Measurements from ENCODE around the gene TMEM156. TPM values are rescaled to one million over a fixed set of nuclear protein-coding genes. Genes with fewer than 3 reads are reported as not detected.
"Not testable (repeated sequence)": the region's sequence is repeated elsewhere in the genome, so short reads cannot be mapped to it uniquely, and the experiment has no call there.

TMEM156 gene
- polyA plus RNA-seq, 3 donors, result 0.25 to 0.28 TPM; not detected in 1

- peak overlapping the region; percentile 65 for H3K27ac ChIP-seq (ENCODE audit: low read depth, low read length)
- 1 to 2% (median 1%) methylated on average over 46 to 82 of the region's 82 CpGs for WGBS, 3 donors
These were observed 13.0 kb upstream of the TMEM156 start for GRCh38 chr4:39044956-39045826.

DNA sequence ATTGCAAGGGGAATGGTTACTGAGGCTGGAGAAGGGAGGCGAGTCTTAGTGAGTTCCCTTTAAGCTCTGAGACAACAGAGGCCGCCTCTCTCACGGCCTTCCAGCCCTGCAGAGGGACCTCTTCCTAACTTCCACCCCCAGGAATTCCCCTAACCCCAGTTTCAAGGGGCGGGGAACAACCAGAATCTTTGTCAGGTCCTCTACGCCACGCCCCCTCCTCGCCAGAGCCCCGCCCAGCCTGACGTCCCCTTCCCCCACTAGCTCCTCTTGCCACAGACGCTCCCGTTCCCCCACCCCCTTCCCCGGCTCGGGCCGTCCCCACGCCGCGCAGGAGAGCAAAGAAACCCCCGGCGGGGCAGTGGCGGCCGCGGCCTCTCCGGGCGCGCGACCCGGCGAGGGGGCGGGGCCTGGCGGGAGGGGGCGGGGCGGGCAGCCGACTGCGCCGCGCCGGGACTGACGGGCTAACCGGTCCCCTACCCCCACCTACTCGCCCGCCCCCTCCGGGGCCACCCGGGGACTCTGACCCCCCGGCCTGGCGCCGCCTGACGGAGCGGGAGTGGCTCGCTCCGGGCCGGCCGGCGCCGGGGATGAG is 12.3 kb upstream of the TMEM156 start:
- peak overlapping the region; percentile 65 for H3K27ac ChIP-seq (ENCODE audit: low read depth, low read length)
- 0 to 1% (median 1%) methylated on average over 30 to 53 of the region's 54 CpGs for whole genome bisulfite sequencing, 3 donors

DNA sequence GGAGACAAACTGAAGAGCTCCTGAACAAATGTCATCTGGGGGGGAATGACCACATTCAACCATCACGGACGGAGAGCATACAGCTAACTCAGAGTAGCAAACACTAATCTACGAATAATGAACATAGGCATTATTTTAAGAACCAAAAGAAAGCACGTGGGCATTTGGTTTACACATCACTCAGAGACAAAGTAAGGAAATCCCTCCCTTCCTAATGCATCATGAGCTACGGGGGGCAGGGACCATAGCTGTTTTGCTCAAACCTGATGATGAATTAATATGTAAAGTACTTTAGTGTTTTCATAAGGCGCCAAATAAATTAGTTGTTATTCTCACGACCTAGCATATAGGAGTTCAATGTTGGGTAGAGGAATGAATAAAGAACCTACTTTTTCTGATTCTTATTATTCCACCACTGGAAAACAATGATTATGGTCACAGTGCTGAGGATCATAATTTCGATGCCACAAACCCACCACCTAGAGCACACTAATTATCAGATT is 11.7 kb upstream of the TMEM156 start:
- H3K27ac ChIP-seq (ENCODE audit: low read depth, low read length), result peak overlapping the region; percentile 23
- whole genome bisulfite sequencing, 3 donors, result 11 to 13% (median 12%) methylated on average over 8 of the region's 8 CpGs

DNA sequence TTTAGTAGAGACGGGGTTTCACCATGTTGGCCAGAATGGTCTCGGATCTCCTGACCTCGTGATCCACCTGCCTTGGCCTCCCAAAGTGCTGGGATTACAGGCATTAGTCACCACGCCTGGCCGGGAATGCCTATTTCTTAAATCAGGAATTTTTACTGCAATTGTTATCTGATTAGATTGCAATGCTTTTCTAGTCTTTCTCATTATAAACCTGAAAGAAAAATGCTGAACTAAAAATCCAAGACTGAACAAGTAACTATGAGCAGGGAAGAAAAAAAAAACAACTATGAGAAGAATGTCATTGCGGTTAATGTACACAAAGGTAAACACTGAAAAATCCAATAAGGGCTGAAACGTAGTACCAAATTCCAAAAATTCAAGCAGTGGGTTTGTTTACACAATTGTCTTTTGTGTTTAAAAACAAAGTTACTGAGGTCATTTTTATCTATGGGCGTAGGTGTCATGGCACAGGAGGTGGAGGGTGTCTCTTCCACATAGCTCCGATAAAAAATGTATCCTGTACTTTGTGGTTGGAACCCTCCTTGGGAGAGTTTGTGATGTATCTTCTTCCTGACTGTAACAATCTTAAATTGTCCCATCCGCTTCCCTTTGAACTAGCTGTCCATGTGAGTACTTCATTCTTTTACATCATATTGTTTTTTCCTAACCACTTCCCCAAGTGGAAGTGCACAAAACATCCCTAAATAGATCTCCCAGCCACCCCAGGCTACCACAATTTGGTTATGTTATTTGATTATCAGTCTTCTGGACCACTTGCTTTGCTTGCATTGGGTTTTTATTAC is 11.1 kb upstream of the TMEM156 start:
- WGBS, 3 donors, result 54 to 62% (median 61%) methylated on average over 10 of the region's 10 CpGs
- peak overlapping the region; percentile 23 for H3K27ac ChIP-seq (ENCODE audit: low read depth, low read length)

GRCh38 chr4:39042366-39042765 is 10.2 kb upstream of the TMEM156 start:
- 58 to 98% (median 90%) methylated on average over 1 of the region's 1 CpG for WGBS, 3 donors
- no peak overlapping the region for H3K27ac ChIP-seq (ENCODE audit: low read depth, low read length)

GRCh38 chr4:39039108-39039507 is 6.9 kb upstream of the TMEM156 start:
- 85 to 95% (median 94%) methylated on average over 3 of the region's 3 CpGs for WGBS, 3 donors
- H3K27ac ChIP-seq (ENCODE audit: low read depth, low read length), result no peak overlapping the region

- no peak overlapping the region for H3K27ac ChIP-seq (ENCODE audit: low read depth, low read length)
- 65 to 80% (median 77%) methylated on average over 3 of the region's 3 CpGs for WGBS, 3 donors
These were observed 5.7 kb upstream of the TMEM156 start for GRCh38 chr4:39037941-39038340.

- WGBS, 3 donors, result 86 to 94% (median 86%) methylated on average over 4 of the region's 4 CpGs
- H3K27ac ChIP-seq (ENCODE audit: low read depth, low read length), result no peak overlapping the region
These were observed 5.2 kb upstream of the TMEM156 start for GRCh38 chr4:39037491-39037825.

DNA sequence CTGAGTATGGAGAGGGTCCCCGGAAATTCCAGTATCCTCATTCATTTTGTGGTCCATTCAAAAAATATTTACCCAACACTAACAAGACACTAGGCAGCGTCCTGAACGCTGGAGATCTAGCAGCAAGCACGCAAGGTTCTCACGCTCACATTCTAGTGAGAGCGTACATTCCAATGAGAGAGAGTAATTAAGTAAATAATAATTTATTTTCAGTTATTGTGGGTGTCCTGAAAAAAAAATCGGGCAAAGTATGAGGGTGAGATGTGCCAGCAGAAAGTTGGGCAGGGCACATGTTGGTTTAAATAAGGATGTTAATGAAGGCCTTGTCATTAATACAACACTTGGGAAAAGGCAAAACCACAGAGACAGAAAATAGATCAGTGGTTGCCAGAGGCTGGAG is 4.0 kb upstream of the TMEM156 start:
- H3K27ac ChIP-seq (ENCODE audit: low read depth, low read length), result no peak overlapping the region
- 67 to 94% (median 93%) methylated on average over 7 of the region's 7 CpGs for WGBS, 3 donors

DNA sequence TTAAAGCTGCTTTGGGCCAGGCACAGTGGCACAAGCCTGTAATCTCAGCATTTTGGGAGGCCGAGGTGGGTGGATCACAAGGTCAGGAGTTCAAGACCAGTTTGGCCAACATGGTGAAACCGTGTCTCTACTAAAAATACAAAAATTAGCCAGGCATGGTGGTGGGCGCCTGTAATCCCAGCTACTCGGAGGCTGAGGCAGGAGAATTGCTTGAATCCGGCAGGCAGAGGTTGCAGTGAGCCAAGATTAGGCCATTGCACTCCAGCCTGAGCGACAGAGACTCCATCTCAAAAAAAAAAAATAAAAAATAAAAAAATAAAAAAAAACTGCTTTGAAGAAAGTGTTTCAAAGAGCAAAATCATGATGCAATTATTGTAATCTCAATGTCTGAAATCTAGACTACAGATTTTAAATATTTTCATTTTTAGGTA is 604 bp downstream of the TMEM156 start:
- not testable (repeated sequence) for H3K27ac ChIP-seq (ENCODE audit: low read depth, low read length)
- WGBS, 3 donors, result 74 to 85% (median 74%) methylated on average over 6 of the region's 6 CpGs

- WGBS, 3 donors, result 64 to 80% (median 74%) methylated on average over 3 of the region's 3 CpGs
- H3K27ac ChIP-seq (ENCODE audit: low read depth, low read length), result no peak overlapping the region
These were observed 1.5 kb downstream of the TMEM156 start for GRCh38 chr4:39030725-39031124.

DNA sequence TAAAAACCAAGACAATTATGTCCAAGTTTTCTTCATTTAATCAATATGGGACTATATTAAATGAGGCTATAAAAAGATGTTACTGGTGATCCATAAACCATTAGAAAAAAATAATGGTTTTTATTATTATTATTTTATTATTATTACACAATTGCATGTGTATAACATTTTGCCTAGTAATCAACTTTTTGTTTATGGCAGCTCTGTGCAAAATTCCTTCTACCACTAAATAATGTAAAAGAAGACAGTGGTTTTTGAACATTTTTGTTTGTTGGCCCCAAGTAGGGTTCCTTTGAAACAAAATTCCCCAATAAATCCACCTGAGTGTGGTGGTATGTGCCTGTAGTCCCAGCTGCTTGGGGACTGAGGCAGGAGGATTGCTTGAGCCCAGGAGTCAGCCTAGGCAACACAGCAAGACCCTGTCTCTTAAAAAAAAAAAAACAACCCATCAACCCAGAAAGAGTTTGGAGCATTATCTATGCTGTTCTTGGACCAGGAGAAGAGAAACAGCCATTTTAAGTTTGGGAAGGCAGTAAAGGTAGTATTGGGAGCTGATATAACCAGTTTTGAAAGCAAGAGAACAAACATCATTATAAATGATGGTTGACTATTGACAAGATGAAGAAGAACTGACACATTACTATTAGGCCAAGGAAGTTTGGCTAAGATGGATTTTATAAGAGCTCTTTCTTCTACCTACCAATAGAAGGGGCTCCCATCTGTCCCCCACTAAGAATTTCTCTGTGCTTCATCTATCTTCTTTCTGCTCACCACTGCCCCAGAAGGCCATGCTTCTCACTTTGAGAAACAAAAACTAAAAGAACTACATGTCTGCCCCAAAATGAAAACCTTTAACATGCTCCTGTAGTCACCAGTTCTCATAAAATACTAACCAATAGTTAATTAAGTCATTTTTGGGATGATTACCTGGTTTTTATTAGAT is 2.2 kb downstream of the TMEM156 start:
- no peak overlapping the region for H3K27ac ChIP-seq (ENCODE audit: low read depth, low read length)

DNA sequence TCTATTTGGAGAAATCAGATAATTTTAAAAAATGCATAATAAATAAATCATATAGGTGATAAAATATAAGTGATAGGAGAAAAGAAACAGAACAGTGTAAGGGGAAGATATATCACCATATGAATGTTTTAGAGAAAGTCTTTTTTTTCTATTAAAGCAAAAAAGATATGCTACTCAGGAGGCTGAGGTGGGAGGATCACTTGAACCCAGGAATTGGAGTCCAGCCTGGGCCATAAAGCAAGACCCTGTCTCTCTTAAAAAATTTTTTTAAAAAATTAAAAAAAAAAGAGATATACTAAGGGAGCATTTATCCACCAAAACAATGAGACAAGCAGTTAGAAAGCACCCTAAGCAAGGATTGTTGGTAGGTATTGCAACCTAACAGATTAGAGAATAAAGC is 6.1 kb downstream of the TMEM156 start:
- no peak overlapping the region for H3K27ac ChIP-seq (ENCODE audit: low read depth, low read length)

GRCh38 chr4:39025552-39026085 is 6.6 kb downstream of the TMEM156 start:
- 42 to 78% (median 59%) methylated on average over 4 of the region's 4 CpGs for WGBS, 3 donors
- H3K27ac ChIP-seq (ENCODE audit: low read depth, low read length), result no peak overlapping the region

- WGBS, 3 donors, result 97 to 98% (median 98%) methylated on average over 3 of the region's 3 CpGs
These were observed 7.8 kb downstream of the TMEM156 start for GRCh38 chr4:39024311-39024865.

GRCh38 chr4:39023059-39023458 is 9.2 kb downstream of the TMEM156 start:
- H3K27ac ChIP-seq (ENCODE audit: low read depth, low read length), result no peak overlapping the region
- whole genome bisulfite sequencing, 3 donors, result 92 to 100% (median 95%) methylated on average over 1 of the region's 1 CpG

More at GRCh38 chr4:39024311-39024865, 7.8 kb downstream of the TMEM156 start:
- H3K27ac ChIP-seq (ENCODE audit: low read depth, low read length), result no peak overlapping the region

- WGBS, 3 donors, result 67 to 83% (median 83%) methylated on average over 2 of the region's 2 CpGs
- H3K27ac ChIP-seq (ENCODE audit: low read depth, low read length), result no peak overlapping the region
These were observed 10.0 kb downstream of the TMEM156 start for GRCh38 chr4:39022241-39022640.

All from adipose tissue (tissue), 3 donors.